ENCODE results near the gene SCUBE1. TPM values are rescaled to one million over a fixed set of nuclear protein-coding genes. Genes with fewer than 3 reads are reported as not detected.

SCUBE1 gene
- total and polyA plus RNA-seq, 10 of the 15 experiments (the other 5 are each of a cell fraction or from before 2014, with no cell fraction given), result not detected

DNA sequence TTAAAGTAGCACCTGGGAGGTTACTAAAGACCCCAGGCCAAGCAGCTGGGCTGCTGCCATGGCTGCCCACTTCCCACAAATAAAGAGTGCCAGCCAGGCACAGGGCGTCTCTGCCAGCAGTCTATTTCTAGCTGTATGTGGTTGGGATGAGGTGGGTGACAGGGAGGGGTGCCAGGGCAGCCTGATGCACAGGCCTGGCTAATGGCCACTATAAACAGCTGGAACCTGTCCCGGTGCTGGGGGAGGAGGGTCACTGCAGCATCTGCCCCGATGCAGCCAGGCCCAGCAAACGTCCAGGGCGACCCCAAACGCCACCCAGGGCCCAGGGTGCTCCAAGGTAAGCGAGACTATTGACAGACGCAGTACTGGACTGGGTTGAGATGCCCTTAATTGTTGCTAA lies 37.4 kb downstream of the SCUBE1 start:
- no peak for FAIRE-seq

More for the DNA sequence above, 37.4 kb downstream of the SCUBE1 start:
- Histone ChIP-seq H3K4me2 (ENCODE audit: control insufficient read depth, insufficient read depth) (no peak overlapping the region), H3K9ac (ENCODE audit: control insufficient read depth, insufficient read depth, low read length) (no peak overlapping the region), H2AFZ (ENCODE audit: control insufficient read depth, low read depth, low read length) (no peak overlapping the region), H3K27me3 (replicated peaks in 1 of 2; ENCODE audit: control insufficient read depth in 2 of 2, insufficient read depth in 2 of 2, low read length in 1 of 2) (peaks cover 3 to 9% of the 10 kb centered on the region in 2 experiments), H4K20me1 (ENCODE audit: control insufficient read depth, insufficient read depth) (peaks cover 4% of the 10 kb centered on the region; the same call in 1 of the 2 replicates), H3K27ac (ENCODE audit: control insufficient read depth, insufficient read depth) (no peak overlapping the region), H3K79me2 (ENCODE audit: control insufficient read depth, insufficient read depth, low read length) (no peaks in the 10 kb centered on the region), H3K4me1 (ENCODE audit: control insufficient read depth, insufficient read depth, low read length) (no peaks in the 10 kb centered on the region), H3K9me3 (replicated peaks; ENCODE audit: control insufficient read depth, insufficient read depth, low read length) (no peaks in the 10 kb centered on the region), H3K4me3 (no peak overlapping the region), H3K36me3 (ENCODE audit: control insufficient read depth in 2 of 2, insufficient read depth in 2 of 2, low read length in 1 of 2) (no peaks in the 10 kb centered on the region)
- DNase-seq (ENCODE audit: low read depth, low spot score) (no peak), ATAC-seq (no peak)
- no TSS peak for BruUV-seq (replicated peaks)
- CTCF ChIA-PET, result no interaction called here
- POLR2A ChIA-PET, result no interaction called here
- in situ Hi-C loops (cut with MboI), result no loop called here
- intact Hi-C loops (cut with micrococcal nuclease; ENCODE audit: unreplicated experiment), result no loop called here
- 7% methylated on average over 8 of the region's 8 CpGs for WGBS (ENCODE audit: insufficient coverage, insufficient replicate concordance, low lambda C conversion rate, missing lambda C conversion rate)
- no peak for TF ChIP-seq BCL11A (IDR thresholded peaks at IDR 0.05; ENCODE audit: low read depth, low read length)
- TF ChIP-seq EED (IDR thresholded peaks at IDR 0.05; ENCODE audit: low read depth), result no peak
- no peak for TF ChIP-seq NFXL1 (IDR thresholded peaks at IDR 0.05; ENCODE audit: borderline replicate concordance)
- no peak for TF ChIP-seq TAF1 (IDR thresholded peaks at IDR 0.05; ENCODE audit: borderline replicate concordance, low read depth, low read length)
- TF ChIP-seq NRF1 (conservative IDR thresholded peaks at IDR 0.05; ENCODE audit: low read depth, low read length), result no peak
- TF ChIP-seq, protein P1, sequence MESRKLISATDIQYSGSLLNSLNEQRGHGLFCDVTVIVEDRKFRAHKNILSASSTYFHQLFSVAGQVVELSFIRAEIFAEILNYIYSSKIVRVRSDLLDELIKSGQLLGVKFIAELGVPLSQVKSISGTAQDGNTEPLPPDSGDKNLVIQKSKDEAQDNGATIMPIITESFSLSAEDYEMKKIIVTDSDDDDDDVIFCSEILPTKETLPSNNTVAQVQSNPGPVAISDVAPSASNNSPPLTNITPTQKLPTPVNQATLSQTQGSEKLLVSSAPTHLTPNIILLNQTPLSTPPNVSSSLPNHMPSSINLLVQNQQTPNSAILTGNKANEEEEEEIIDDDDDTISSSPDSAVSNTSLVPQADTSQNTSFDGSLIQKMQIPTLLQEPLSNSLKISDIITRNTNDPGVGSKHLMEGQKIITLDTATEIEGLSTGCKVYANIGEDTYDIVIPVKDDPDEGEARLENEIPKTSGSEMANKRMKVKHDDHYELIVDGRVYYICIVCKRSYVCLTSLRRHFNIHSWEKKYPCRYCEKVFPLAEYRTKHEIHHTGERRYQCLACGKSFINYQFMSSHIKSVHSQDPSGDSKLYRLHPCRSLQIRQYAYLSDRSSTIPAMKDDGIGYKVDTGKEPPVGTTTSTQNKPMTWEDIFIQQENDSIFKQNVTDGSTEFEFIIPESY (IDR thresholded peaks at IDR 0.05), result no peak
- TF ChIP-seq MXI1 (IDR thresholded peaks at IDR 0.05; ENCODE audit: low read depth, low read length), result no peak
- no peak for TF ChIP-seq JUND (IDR thresholded peaks at IDR 0.05; ENCODE audit: low read depth, low read length)
- TF ChIP-seq, protein P2, sequence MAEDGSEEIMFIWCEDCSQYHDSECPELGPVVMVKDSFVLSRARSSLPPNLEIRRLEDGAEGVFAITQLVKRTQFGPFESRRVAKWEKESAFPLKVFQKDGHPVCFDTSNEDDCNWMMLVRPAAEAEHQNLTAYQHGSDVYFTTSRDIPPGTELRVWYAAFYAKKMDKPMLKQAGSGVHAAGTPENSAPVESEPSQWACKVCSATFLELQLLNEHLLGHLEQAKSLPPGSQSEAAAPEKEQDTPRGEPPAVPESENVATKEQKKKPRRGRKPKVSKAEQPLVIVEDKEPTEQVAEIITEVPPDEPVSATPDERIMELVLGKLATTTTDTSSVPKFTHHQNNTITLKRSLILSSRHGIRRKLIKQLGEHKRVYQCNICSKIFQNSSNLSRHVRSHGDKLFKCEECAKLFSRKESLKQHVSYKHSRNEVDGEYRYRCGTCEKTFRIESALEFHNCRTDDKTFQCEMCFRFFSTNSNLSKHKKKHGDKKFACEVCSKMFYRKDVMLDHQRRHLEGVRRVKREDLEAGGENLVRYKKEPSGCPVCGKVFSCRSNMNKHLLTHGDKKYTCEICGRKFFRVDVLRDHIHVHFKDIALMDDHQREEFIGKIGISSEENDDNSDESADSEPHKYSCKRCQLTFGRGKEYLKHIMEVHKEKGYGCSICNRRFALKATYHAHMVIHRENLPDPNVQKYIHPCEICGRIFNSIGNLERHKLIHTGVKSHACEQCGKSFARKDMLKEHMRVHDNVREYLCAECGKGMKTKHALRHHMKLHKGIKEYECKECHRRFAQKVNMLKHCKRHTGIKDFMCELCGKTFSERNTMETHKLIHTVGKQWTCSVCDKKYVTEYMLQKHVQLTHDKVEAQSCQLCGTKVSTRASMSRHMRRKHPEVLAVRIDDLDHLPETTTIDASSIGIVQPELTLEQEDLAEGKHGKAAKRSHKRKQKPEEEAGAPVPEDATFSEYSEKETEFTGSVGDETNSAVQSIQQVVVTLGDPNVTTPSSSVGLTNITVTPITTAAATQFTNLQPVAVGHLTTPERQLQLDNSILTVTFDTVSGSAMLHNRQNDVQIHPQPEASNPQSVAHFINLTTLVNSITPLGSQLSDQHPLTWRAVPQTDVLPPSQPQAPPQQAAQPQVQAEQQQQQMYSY (CRISPR knock-in tag; IDR thresholded peaks at IDR 0.05), result no peak
- no peak for TF ChIP-seq EP300 (IDR thresholded peaks at IDR 0.05; ENCODE audit: borderline replicate concordance in 1 of 2, control insufficient read depth in 1 of 2, low read depth in 2 of 2, low read length in 2 of 2)
- no peak for TF ChIP-seq TARDBP (IDR thresholded peaks at IDR 0.05; ENCODE audit: borderline replicate concordance)
- TF ChIP-seq ZZZ3 (IDR thresholded peaks at IDR 0.05; ENCODE audit: control insufficient read depth, insufficient read length, low read depth), result no peak
- TF ChIP-seq NR2F1 (conservative IDR thresholded peaks at IDR 0.05), result no peak
- TF ChIP-seq SMAD1 (IDR thresholded peaks at IDR 0.05; ENCODE audit: low read depth, partially characterized antibody), result no peak
- no peak for TF ChIP-seq KDM1A (IDR thresholded peaks at IDR 0.05; ENCODE audit: borderline replicate concordance)
- SMC1A ChIA-PET (ENCODE audit: uncharacterized antibody, unreplicated experiment), result no interaction called here
- RAD21 ChIA-PET (ENCODE audit: unreplicated experiment), result no interaction called here

All from GM12878 (cell line).